GM21447 (cell line): Measurements from ENCODE around the gene AKAP6.
"Not testable (repeated sequence)": the region's sequence is repeated elsewhere in the genome, so short reads cannot be mapped to it uniquely, and the experiment has no call there.

Source experiments
- ATAC-seq: cut with Tn5 transposase; IDR thresholded peaks from one replicate; pipeline ENCODE4 v1.9.1; 2021; ENCODE audit not compliant: unreplicated experiment

Gene AKAP6

GRCh38 chr14:32734261-32734660 is 405.2 kb downstream of the AKAP6 start:
- ATAC-seq: no peak

- no peak for ATAC-seq
Measured at GRCh38 chr14:32737621-32738020, 408.5 kb downstream of the AKAP6 start.

- ATAC-seq: no peak
Measured at GRCh38 chr14:32738206-32738871, 409.2 kb downstream of the AKAP6 start.

GRCh38 chr14:32744811-32745445 is 415.8 kb downstream of the AKAP6 start:
- no peak for ATAC-seq

- no peak for ATAC-seq
Measured at GRCh38 chr14:32754209-32754608, 425.1 kb downstream of the AKAP6 start.

- no peak for ATAC-seq
Measured at GRCh38 chr14:32756173-32756572, 427.1 kb downstream of the AKAP6 start.

- no peak for ATAC-seq
Measured at GRCh38 chr14:32756775-32757174, 427.7 kb downstream of the AKAP6 start.

- no peak for ATAC-seq
Measured at GRCh38 chr14:32757568-32757967, 428.5 kb downstream of the AKAP6 start.

GRCh38 chr14:32761381-32761968 is 432.4 kb downstream of the AKAP6 start:
- ATAC-seq: no peak

- ATAC-seq: no peak
Measured at GRCh38 chr14:32762886-32763285, 433.8 kb downstream of the AKAP6 start.

GRCh38 chr14:32763673-32764072 is 434.6 kb downstream of the AKAP6 start:
- no peak for ATAC-seq

GRCh38 chr14:32764131-32764530 is 435.0 kb downstream of the AKAP6 start:
- no peak for ATAC-seq

GRCh38 chr14:32770422-32770821 is 441.3 kb downstream of the AKAP6 start:
- ATAC-seq: no peak

GRCh38 chr14:32774214-32774613 is 445.1 kb downstream of the AKAP6 start:
- no peak for ATAC-seq

- no peak for ATAC-seq
Measured at GRCh38 chr14:32779840-32780239, 450.7 kb downstream of the AKAP6 start.

GRCh38 chr14:32784405-32784804 is 455.3 kb downstream of the AKAP6 start:
- ATAC-seq: no peak

GRCh38 chr14:32785585-32785984 is 456.5 kb downstream of the AKAP6 start:
- no peak for ATAC-seq

- no peak for ATAC-seq
Measured at GRCh38 chr14:32786886-32787285, 457.8 kb downstream of the AKAP6 start.

- not testable (repeated sequence) for ATAC-seq
Measured at GRCh38 chr14:32793033-32793432, 463.9 kb downstream of the AKAP6 start.

GRCh38 chr14:32800320-32800719 is 471.2 kb downstream of the AKAP6 start:
- no peak for ATAC-seq

- no peak for ATAC-seq
Measured at GRCh38 chr14:32802295-32802694, 473.2 kb downstream of the AKAP6 start.

GRCh38 chr14:32805979-32806378 is 476.9 kb downstream of the AKAP6 start:
- ATAC-seq: no peak
